Mucosa of descending colon (tissue), 3 donors: Measurements from ENCODE around the gene ARL4A. TPM values are rescaled to one million over a fixed set of nuclear protein-coding genes. Genes with fewer than 3 reads are reported as not detected.

ENCODE experiments used
- ATAC-seq: fragments of 200-7000 bp; cut with Tn5 transposase; one replicate; pipeline ENCODE4 v1.9.1; 2020; ENCODE audit warnings: mild to moderate bottlenecking, moderate library complexity
- DNase-seq, 3 donors: peaks; one replicate each; pipeline ENCODE4 v3.0.0-alpha.2; 2020
- H3K36me3 ChIP-seq: fragments of 200-600 bp; one replicate; pipeline ENCODE4 v1.8.0; 2021; ENCODE audit warnings: low read depth, mild to moderate bottlenecking
- H3K4me1 ChIP-seq: fragments of 200-600 bp; one replicate; pipeline ENCODE4 v1.8.0; 2021; ENCODE audit warnings: low read depth, mild to moderate bottlenecking
- H3K4me3 ChIP-seq: fragments of 200-600 bp; one replicate; pipeline ENCODE4 v1.8.0; 2021; ENCODE audit warnings: mild to moderate bottlenecking
- H3K9me3 ChIP-seq: fragments of 200-600 bp; one replicate; pipeline ENCODE4 v1.8.0; 2021; ENCODE audit warnings: mild to moderate bottlenecking
- CTCF ChIP-seq: fragments of 200-600 bp; IDR thresholded peaks from one replicate; pipeline ENCODE4 v1.8.0; 2022; ENCODE audit warnings: antibody characterized with exemption, mild to moderate bottlenecking
- intact Hi-C, 2 donors: fragments of 100-400 bp; cut with DNase I in 1 of 2; cut with micrococcal nuclease in 1 of 2; formaldehyde crosslinking; loops; one replicate each; pipeline versions ENCODE4 v1.11.0 to v1.11.1; 2022; cut with DNase I, micrococcal nuclease
- total RNA-seq, 3 donors: library from RNA; stranded (reverse); fragmentation: NEBNext Ultra II Directional in 2 of 3; extraction: Animal tissue kit (Norgen Biotek cat#: 25700) in 2 of 3; gene quantifications; one replicate each; pipeline versions ENCODE4 v1.2.1 to v1.2.4, GENCODE V29; 2021 to 2023
- donor health status: DM: no; HTN: no; CAD: no; lungs with moderate emphysema.
- donor health status: DM: no; HTN: no; CAD: no.
- donor health status: DM: no; HTN: yes; CAD: no.

The ARL4A gene
- total RNA-seq, 3 donors from 2014 or later: 55.3 to 88.3 (median 73.4) TPM

- Histone ChIP-seq H3K4me3 (no peak overlapping the region), H3K9me3 (no peaks in the 10 kb centered on the region), H3K36me3 (no peaks in the 10 kb centered on the region), H3K4me1 (no peaks in the 10 kb centered on the region)
- TF ChIP-seq CTCF: no peak
- DNase-seq (no peak), ATAC-seq (no peak)
- intact Hi-C loops: no loop called here
Measured at GRCh38 chr7:12735923-12736322, 48.5 kb downstream of the ARL4A start.

GRCh38 chr7:12737373-12737772, 49.9 kb downstream of the ARL4A start:
- Histone ChIP-seq H3K4me1 (no peaks in the 10 kb centered on the region), H3K36me3 (no peaks in the 10 kb centered on the region)

GRCh38 chr7:12737836-12738235, 50.4 kb downstream of the ARL4A start:
- ATAC-seq (no peak), DNase-seq (no peak)
- H3K36me3 ChIP-seq: no peaks in the 10 kb centered on the region
- H3K4me3 ChIP-seq: no peak overlapping the region
- H3K9me3 ChIP-seq: no peaks in the 10 kb centered on the region
- TF ChIP-seq CTCF: no peak
- no peaks in the 10 kb centered on the region for H3K4me1 ChIP-seq
- intact Hi-C loops: no loop called here

More at GRCh38 chr7:12737373-12737772, 49.9 kb downstream of the ARL4A start:
- no peaks in the 10 kb centered on the region for H3K9me3 ChIP-seq
- ATAC-seq (no peak), DNase-seq (no peak)
- H3K4me3 ChIP-seq: no peak overlapping the region
- no peak for TF ChIP-seq CTCF
- intact Hi-C loops: no loop called here

GRCh38 chr7:12738665-12739064, 51.2 kb downstream of the ARL4A start:
- Histone ChIP-seq H3K36me3 (no peaks in the 10 kb centered on the region), H3K4me3 (no peak overlapping the region), H3K4me1 (no peaks in the 10 kb centered on the region), H3K9me3 (no peaks in the 10 kb centered on the region)
- no peak for DNase-seq
- intact Hi-C loops: no loop called here
- ATAC-seq: peak; percentile 51
- TF ChIP-seq CTCF: no peak

Other genes starting within 250 kb of the ARL4A start
- gene SCIN, start 116.9 kb upstream of the ARL4A start, total RNA-seq: 10 to 100 TPM; 25.1 to 86.6 (median 77.1) TPM